Measurements from ENCODE around the gene GARIN5B. TPM values are rescaled to one million over a fixed set of nuclear protein-coding genes. Genes with fewer than 3 reads are reported as not detected.

GARIN5B gene
- total RNA-seq, 1 experiment from 2014 or later = not detected

DNA sequence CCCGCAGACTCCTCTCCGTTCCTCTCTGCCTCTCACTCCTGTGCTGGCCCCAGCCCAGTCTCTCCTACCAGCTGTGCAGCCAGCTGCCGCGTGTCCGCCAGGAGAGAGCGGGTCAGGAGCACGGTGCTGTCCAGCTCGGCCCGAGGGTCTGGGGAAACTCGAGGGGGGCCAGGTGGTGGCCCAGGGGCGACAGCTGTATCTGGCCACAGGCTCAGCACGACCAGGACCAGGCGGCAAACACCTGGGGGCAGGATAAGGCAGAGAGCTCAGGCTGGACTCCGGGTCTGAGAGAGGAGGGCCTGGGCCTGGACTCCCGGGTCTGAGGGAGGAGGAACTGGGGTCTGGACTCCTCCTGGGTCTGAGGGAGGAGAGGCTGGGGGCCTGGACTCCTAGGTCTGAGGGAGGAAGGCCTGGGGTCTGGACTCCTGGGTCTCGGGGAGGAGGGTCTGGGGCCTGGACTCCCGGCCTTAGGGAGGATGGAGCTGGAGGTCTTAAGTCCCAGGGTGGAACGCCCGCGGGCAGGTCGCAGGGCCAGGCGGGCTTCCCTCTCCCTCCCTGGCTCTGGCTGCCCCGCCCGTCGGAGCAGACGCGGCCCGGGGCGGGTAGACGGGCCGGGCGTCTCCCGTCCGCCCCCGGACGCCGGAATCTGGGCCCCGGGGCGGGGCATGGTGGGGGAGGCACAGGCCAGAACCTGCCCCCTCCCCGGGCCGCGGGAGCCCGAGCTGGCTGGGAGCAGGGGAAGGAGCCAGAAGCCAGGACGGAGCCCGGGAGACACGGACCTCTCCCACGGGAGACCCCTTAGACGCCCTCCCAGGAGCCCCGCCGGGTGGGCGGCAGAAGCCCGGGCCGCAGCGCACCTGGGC lies 5.9 kb upstream of the GARIN5B start:
- ChIA-PET CTCF (interaction anchor here (0.6 to 0.9 kb wide), 2 partner anchors 77 to 89 kb away, joined by 3 read pairs; partner anchors contain the start of gene HSPBP1), POLR2A (interaction anchor here (0.6 to 1.4 kb wide), 3 partner anchors 19 to 85 kb away, joined by 3 to 5 read pairs (median 3); partner anchors contain the start of genes BRSK1 and UBE2S)
- H3K4me3 Mint-ChIP-seq (ENCODE audit: unreplicated experiment) = peak overlapping the region; percentile 91
- H3K4me1 ChIP-seq = peaks cover 22% of the 10 kb centered on the region
- TF ChIP-seq CTCF (IDR thresholded peaks at IDR 0.05; ENCODE audit: insufficient read depth in 1 of 2, low read depth in 1 of 2, low read length in 1 of 2, severe bottlenecking in 1 of 2, unreplicated experiment in 1 of 2) = no peak
- intact Hi-C loops (cut with micrococcal nuclease; ENCODE audit: unreplicated experiment) = no loop called here
- DNase-seq = peak in 1 of 2 experiments; percentile 70
- no peaks in the 10 kb centered on the region for H3K9me3 Mint-ChIP-seq (ENCODE audit: unreplicated experiment)
- H3K36me3 Mint-ChIP-seq (ENCODE audit: insufficient read depth, unreplicated experiment) = peaks cover 20% of the 10 kb centered on the region
- H3K4me1 Mint-ChIP-seq (ENCODE audit: low read depth, unreplicated experiment) = peaks cover 26% of the 10 kb centered on the region
- peaks cover 7% of the 10 kb centered on the region for H3K27me3 Mint-ChIP-seq (ENCODE audit: insufficient read depth, unreplicated experiment)
- no peaks in the 10 kb centered on the region for H3K36me3 ChIP-seq (ENCODE audit: control insufficient read depth, insufficient read depth, low read length)
- H3K27me3 ChIP-seq (replicated peaks; ENCODE audit: control insufficient read depth, insufficient read depth, low read length) = no peaks in the 10 kb centered on the region; the same call in none of the 2 replicates
- no peak overlapping the region for H3K27ac Mint-ChIP-seq (ENCODE audit: unreplicated experiment)
- no TSS peak for BruUV-seq (replicated peaks)
- H3K4me3 ChIP-seq (ENCODE audit: low read depth, low read length) = peak overlapping the region; percentile 57
- no peaks in the 10 kb centered on the region for H3K9me3 ChIP-seq

GRCh38 chr19:55368106-55368505 lies 5.0 kb upstream of the GARIN5B start:
- Mint-ChIP-seq H3K27me3 (ENCODE audit: insufficient read depth, unreplicated experiment) (peaks cover 7% of the 10 kb centered on the region), H3K36me3 (ENCODE audit: insufficient read depth, unreplicated experiment) (peaks cover 15% of the 10 kb centered on the region), H3K4me3 (ENCODE audit: unreplicated experiment) (no peak overlapping the region), H3K4me1 (ENCODE audit: low read depth, unreplicated experiment) (peaks cover 21% of the 10 kb centered on the region), H3K9me3 (ENCODE audit: unreplicated experiment) (no peaks in the 10 kb centered on the region), H3K27ac (ENCODE audit: unreplicated experiment) (no peak overlapping the region)
- Histone ChIP-seq H3K4me1 (peaks cover 16% of the 10 kb centered on the region), H3K4me3 (ENCODE audit: low read depth, low read length) (no peak overlapping the region), H3K9me3 (no peaks in the 10 kb centered on the region), H3K27me3 (replicated peaks; ENCODE audit: control insufficient read depth, insufficient read depth, low read length) (no peaks in the 10 kb centered on the region; the same call in none of the 2 replicates), H3K36me3 (ENCODE audit: control insufficient read depth, insufficient read depth, low read length) (no peaks in the 10 kb centered on the region)
- no peak for TF ChIP-seq CTCF (IDR thresholded peaks at IDR 0.05; ENCODE audit: insufficient read depth in 1 of 2, low read depth in 1 of 2, low read length in 1 of 2, severe bottlenecking in 1 of 2, unreplicated experiment in 1 of 2)
- no TSS peak for BruUV-seq (replicated peaks)
- DNase-seq = no peak
- intact Hi-C loops (cut with micrococcal nuclease; ENCODE audit: unreplicated experiment) = no loop called here
- ChIA-PET CTCF (interaction anchor here (0.6 kb wide), 1 partner anchor 76 kb away, joined by 3 read pairs; no protein-coding TSS in a partner anchor), POLR2A (interaction anchor here (0.6 to 1.4 kb wide), 3 partner anchors 18 to 85 kb away, joined by 3 to 5 read pairs (median 3); partner anchors contain the start of genes BRSK1 and UBE2S)

- TF ChIP-seq CTCF (IDR thresholded peaks at IDR 0.05; ENCODE audit: insufficient read depth in 1 of 2, low read depth in 1 of 2, low read length in 1 of 2, severe bottlenecking in 1 of 2, unreplicated experiment in 1 of 2) = no peak
- ChIA-PET CTCF (no interaction called here), POLR2A (no interaction called here)
- Mint-ChIP-seq H3K27me3 (ENCODE audit: insufficient read depth, unreplicated experiment) (peaks cover 7% of the 10 kb centered on the region), H3K27ac (ENCODE audit: unreplicated experiment) (no peak overlapping the region), H3K9me3 (ENCODE audit: unreplicated experiment) (no peaks in the 10 kb centered on the region), H3K4me3 (ENCODE audit: unreplicated experiment) (no peak overlapping the region), H3K36me3 (ENCODE audit: insufficient read depth, unreplicated experiment) (peaks cover 9% of the 10 kb centered on the region), H3K4me1 (ENCODE audit: low read depth, unreplicated experiment) (peaks cover 14% of the 10 kb centered on the region)
- intact Hi-C loops (cut with micrococcal nuclease; ENCODE audit: unreplicated experiment) = no loop called here
- Histone ChIP-seq H3K27me3 (replicated peaks; ENCODE audit: control insufficient read depth, insufficient read depth, low read length) (no peaks in the 10 kb centered on the region; the same call in 1 of the 2 replicates), H3K4me3 (ENCODE audit: low read depth, low read length) (no peak overlapping the region), H3K9me3 (no peaks in the 10 kb centered on the region), H3K4me1 (peaks cover 8% of the 10 kb centered on the region; the same call in 1 of the 2 replicates), H3K36me3 (ENCODE audit: control insufficient read depth, insufficient read depth, low read length) (no peaks in the 10 kb centered on the region)
- no peak for DNase-seq
- BruUV-seq (replicated peaks) = no TSS peak
These were observed 3.7 kb upstream of the GARIN5B start for GRCh38 chr19:55366790-55367189.

All from Caco-2 (cell line).